ENCODE data around the gene SLC16A5. TPM values are rescaled to one million over a fixed set of nuclear protein-coding genes. Genes with fewer than 3 reads are reported as not detected.

The SLC16A5 gene
- total RNA-seq, 6 donors from 2014 or later, result 40.6 to 234 (median 123) TPM

GRCh38 chr17:75155191-75155601 lies 67.4 kb downstream of the SLC16A5 start:
- peak overlapping the region in 2 of 4 donors; percentile 87 to 95 for H3K27ac ChIP-seq
- H3K4me3 ChIP-seq, result peak overlapping the region in 1 of 4 donors; percentile 99
- peaks cover 12 to 27% (median 18%) of the 10 kb centered on the region in 4 donors for H3K4me1 ChIP-seq
- no peaks in the 10 kb centered on the region for H3K9me3 ChIP-seq
- DNase-seq (no peak), ATAC-seq (ENCODE audit: low FRiP score in 2 of 2) (no peak)
- H3K36me3 ChIP-seq, result peaks cover 0 to 4% (median 0%) of the 10 kb centered on the region in 4 donors
- 89 to 93% methylated on average over 3 of the region's 3 CpGs for whole genome bisulfite sequencing, 2 donors
- no peaks in the 10 kb centered on the region for H3K27me3 ChIP-seq
- no peak for TF ChIP-seq EP300 (IDR thresholded peaks at IDR 0.05)
- TF ChIP-seq CTCF (IDR thresholded peaks at IDR 0.05), result no peak
- no peak for TF ChIP-seq POLR2A (IDR thresholded peaks at IDR 0.05)
- TF ChIP-seq POLR2AphosphoS5 (IDR thresholded peaks at IDR 0.05), result no peak

Small RNAs within 50 kb of the gene (small RNA-seq; reads per million reads assigned to genes)
- gene AC111186.1, result 0 reads per million in 4 donors
- gene RF00019, result 0 reads per million in 4 donors
- 0 reads per million in 4 donors for gene RN7SL573P

Other genes with a start within 250 kb of the SLC16A5 start
- under 1 TPM in 1 of 6 donors, not detected in 5; 0.17 TPM for gene GRIN2C, start 228.1 kb upstream of the SLC16A5 start, total RNA-seq
- gene FDXR, start 215.0 kb upstream of the SLC16A5 start, total RNA-seq, result 10 to 100 TPM in 3 of 6 donors, 1 to 10 TPM in 3; 6.8 to 15.1 (median 10.8) TPM
- gene FADS6, start 194.3 kb upstream of the SLC16A5 start, total RNA-seq, result not detected
- gene USH1G, start 164.7 kb upstream of the SLC16A5 start, total RNA-seq, result under 1 TPM in 1 of 6 donors, not detected in 5; 0.13 TPM
- gene OTOP2, start 163.7 kb upstream of the SLC16A5 start, total RNA-seq, result not detected
- not detected for gene OTOP3, start 152.1 kb upstream of the SLC16A5 start, total RNA-seq
- 10 to 100 TPM; 21.6 to 60.8 (median 33.3) TPM for gene HID1, start 115.2 kb upstream of the SLC16A5 start, total RNA-seq
- gene CDR2L, start 100.3 kb upstream of the SLC16A5 start, total RNA-seq, result 10 to 100 TPM; 15.6 to 48.8 (median 24.7) TPM
- 10 to 100 TPM; 10.5 to 41.0 (median 21.8) TPM for gene MRPL58, start 75.3 kb upstream of the SLC16A5 start, total RNA-seq
- gene ATP5PD, start 41.0 kb upstream of the SLC16A5 start, total RNA-seq, result 100 to 1,000 TPM; 126 to 198 (median 186) TPM
- gene KCTD2, start 40.7 kb upstream of the SLC16A5 start, total RNA-seq, result 10 to 100 TPM; 17.8 to 26.1 (median 22.9) TPM
- 10 to 100 TPM in 5 of 6 donors, 1 to 10 TPM in 1; 7.3 to 29.5 (median 16.6) TPM for gene ARMC7, start 22.0 kb downstream of the SLC16A5 start, total RNA-seq
- gene NT5C, start 43.8 kb downstream of the SLC16A5 start, total RNA-seq, result 100 to 1,000 TPM in 2 of 6 donors, 10 to 100 TPM in 4; 46.4 to 113 (median 76.6) TPM
- 100 to 1,000 TPM in 1 of 6 donors, 10 to 100 TPM in 5; 44.0 to 118 (median 70.1) TPM for gene JPT1, start 66.6 kb downstream of the SLC16A5 start, total RNA-seq
- gene SUMO2, start 95.0 kb downstream of the SLC16A5 start, total RNA-seq, result 100 to 1,000 TPM in 2 of 6 donors, 10 to 100 TPM in 4; 19.9 to 343 (median 64.9) TPM
- 10 to 100 TPM; 21.7 to 69.1 (median 43.5) TPM for gene NUP85, start 117.7 kb downstream of the SLC16A5 start, total RNA-seq
- 100 to 1,000 TPM in 2 of 6 donors, 10 to 100 TPM in 4; 32.3 to 139 (median 55.4) TPM for gene GGA3, start 173.7 kb downstream of the SLC16A5 start, total RNA-seq
- gene MRPS7, start 173.9 kb downstream of the SLC16A5 start, total RNA-seq, result 10 to 100 TPM; 23.7 to 56.7 (median 36.9) TPM
- gene MIF4GD, start 183.3 kb downstream of the SLC16A5 start, total RNA-seq, result 10 to 100 TPM; 19.9 to 42.8 (median 36.2) TPM
- gene SLC25A19, start 201.5 kb downstream of the SLC16A5 start, total RNA-seq, result 10 to 100 TPM; 21.9 to 37.0 (median 23.9) TPM